ENCODE measurements around the gene LRP4.

DNA sequence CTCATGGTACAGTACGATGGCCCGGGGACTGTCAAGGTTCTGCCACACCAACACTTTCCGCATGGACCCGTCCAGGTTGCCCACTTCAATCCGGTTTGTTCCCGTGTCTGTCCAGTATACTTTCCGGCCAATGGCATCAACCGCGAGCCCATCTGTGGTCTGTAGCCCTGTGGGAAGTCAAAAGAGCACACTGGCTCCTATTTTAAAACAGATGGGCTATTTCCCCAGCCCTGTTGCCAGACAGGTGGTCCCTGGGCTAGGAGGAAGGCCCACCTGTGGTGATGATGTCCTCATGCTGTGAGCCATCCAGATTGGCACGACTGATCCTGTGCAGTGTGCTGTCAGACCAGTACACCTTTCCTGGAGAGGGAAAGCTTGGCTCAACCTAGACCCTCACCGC is 41.9 kb downstream of the LRP4 start:
- TF ChIP-seq CTCF (IDR thresholded peaks at IDR 0.05; ENCODE audit: poor library complexity, severe bottlenecking) = no peak
- no peak for TF ChIP-seq POLR2AphosphoS5 (IDR thresholded peaks at IDR 0.05)
- TF ChIP-seq, protein P1, sequence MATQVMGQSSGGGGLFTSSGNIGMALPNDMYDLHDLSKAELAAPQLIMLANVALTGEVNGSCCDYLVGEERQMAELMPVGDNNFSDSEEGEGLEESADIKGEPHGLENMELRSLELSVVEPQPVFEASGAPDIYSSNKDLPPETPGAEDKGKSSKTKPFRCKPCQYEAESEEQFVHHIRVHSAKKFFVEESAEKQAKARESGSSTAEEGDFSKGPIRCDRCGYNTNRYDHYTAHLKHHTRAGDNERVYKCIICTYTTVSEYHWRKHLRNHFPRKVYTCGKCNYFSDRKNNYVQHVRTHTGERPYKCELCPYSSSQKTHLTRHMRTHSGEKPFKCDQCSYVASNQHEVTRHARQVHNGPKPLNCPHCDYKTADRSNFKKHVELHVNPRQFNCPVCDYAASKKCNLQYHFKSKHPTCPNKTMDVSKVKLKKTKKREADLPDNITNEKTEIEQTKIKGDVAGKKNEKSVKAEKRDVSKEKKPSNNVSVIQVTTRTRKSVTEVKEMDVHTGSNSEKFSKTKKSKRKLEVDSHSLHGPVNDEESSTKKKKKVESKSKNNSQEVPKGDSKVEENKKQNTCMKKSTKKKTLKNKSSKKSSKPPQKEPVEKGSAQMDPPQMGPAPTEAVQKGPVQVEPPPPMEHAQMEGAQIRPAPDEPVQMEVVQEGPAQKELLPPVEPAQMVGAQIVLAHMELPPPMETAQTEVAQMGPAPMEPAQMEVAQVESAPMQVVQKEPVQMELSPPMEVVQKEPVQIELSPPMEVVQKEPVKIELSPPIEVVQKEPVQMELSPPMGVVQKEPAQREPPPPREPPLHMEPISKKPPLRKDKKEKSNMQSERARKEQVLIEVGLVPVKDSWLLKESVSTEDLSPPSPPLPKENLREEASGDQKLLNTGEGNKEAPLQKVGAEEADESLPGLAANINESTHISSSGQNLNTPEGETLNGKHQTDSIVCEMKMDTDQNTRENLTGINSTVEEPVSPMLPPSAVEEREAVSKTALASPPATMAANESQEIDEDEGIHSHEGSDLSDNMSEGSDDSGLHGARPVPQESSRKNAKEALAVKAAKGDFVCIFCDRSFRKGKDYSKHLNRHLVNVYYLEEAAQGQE (IDR thresholded peaks at IDR 0.05; ENCODE audit: borderline replicate concordance) = no peak
- no peak for TF ChIP-seq EP300 (conservative IDR thresholded peaks at IDR 0.05; ENCODE audit: poor library complexity, severe bottlenecking)
- TF ChIP-seq TAF1 (IDR thresholded peaks at IDR 0.05; ENCODE audit: low read depth) = no peak
- no peak for TF ChIP-seq EZH2 (IDR thresholded peaks at IDR 0.05; ENCODE audit: borderline replicate concordance, insufficient read depth, low read length, poor library complexity, severe bottlenecking)
- TF ChIP-seq MXI1 (conservative IDR thresholded peaks at IDR 0.05; ENCODE audit: poor library complexity, severe bottlenecking) = no peak
- no peak for TF ChIP-seq RAD21 (conservative IDR thresholded peaks at IDR 0.05)
